GM21786 (cell line): ENCODE measurements around the gene PACC1.
A peak's percentile ranks its signal among the peaks of the same experiment; 100 is the strongest.

Source experiments
- ATAC-seq: cut with Tn5 transposase; IDR thresholded peaks from one replicate; pipeline ENCODE4 v1.9.1; 2021; ENCODE audit not compliant: unreplicated experiment

PACC1 gene

DNA sequence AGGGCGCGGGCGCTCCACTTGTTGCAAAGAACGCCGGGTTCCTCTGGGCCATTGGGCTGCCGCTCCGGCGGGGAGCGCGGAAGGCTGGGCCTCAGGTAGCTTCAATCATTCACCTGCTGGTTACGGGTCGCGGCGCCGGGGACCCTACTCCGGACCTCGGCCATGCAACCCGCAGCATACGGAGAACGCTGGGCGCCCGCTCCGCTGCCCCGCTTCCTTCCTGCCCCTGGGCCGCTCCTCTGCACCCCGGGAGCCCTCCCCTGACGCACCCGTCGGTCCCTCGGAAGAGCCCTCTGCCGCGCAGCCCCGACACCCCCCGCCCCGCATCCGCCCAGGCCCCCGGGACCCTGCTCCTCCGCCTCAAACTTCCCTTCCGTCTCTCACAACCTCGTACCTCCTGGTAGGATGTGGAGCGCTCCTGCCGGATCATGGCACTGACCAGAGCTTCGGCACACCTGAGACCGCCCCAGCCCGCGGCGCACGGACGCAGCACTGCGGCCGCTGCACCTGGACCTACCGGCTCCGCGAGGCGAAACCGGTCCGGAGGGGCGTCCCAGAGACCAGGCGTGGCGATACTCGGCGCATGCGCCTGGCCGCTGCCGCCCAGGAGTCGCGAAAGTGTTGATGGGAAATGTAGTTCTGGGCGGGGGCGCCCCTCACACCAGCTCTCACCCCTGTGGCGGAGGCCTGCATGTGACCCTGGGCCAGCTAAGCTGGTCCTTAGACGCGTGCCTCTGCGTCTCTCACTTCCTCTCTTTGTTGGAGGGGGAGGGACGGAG lies at the start of gene PACC1:
Gene PACC1 (minus strand): TSS at position 559 of the 779 bp plus-strand sequence. CDS start 129 bp downstream, at position 430.
- ATAC-seq: peak; percentile 97

DNA sequence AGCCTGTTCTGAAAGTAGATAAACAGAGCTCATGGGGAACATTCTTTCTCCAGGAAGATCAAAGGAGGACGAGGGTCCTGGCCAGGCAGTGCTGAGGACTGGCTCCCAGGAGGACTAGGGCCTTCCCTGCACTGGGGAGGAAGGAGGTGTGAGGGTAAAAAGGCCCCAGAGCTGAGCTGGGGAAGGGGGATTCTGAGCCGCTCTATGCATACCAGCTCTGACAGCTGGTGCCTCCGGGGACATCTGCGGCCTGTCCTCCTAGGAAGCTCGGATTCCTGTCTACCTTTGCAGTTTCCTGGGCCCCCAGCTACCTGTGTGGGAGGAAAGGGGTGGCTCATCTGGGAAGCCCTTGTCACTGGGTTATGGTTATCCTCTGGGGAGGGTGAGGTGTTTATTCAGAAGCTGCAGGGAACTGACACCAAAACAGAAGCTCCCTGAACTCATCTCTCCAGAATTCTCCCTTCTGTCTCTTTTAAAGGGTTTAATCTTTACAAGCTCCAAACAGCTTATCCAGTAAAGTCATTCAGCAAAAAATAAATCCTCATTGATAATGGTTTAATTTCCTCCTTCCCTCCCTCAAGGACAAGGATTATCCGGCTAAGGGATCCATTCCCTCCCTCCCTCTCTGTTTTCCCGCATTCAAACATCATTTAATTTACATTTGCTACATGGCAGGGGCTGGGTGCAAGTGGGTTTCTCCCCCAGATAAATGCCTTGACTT lies 49.0 kb upstream of the PACC1 start:
- no peak for ATAC-seq

- no peak for ATAC-seq
These were observed 47.4 kb upstream of the PACC1 start for GRCh38 chr1:212461916-212462660.

DNA sequence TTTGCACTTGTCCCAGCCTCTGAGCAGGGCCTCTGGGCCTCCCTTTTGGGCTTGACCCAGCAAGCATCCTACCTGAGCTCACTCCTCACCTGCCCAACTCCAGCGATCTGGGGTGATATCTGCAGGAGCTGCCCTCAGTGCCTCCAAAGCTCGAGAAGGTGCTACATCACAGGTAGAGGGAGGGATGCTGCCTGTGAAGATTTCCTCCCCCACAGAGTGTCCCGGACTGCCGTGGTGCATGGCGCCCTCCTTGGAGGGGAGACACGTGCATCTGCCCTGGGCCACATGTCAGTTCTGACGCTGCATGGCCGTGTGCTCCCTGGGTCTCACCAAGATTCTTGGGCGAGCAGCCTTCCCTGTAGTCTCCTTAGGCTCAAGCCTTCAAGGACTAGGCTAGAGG lies 45.7 kb upstream of the PACC1 start:
- no peak for ATAC-seq

DNA sequence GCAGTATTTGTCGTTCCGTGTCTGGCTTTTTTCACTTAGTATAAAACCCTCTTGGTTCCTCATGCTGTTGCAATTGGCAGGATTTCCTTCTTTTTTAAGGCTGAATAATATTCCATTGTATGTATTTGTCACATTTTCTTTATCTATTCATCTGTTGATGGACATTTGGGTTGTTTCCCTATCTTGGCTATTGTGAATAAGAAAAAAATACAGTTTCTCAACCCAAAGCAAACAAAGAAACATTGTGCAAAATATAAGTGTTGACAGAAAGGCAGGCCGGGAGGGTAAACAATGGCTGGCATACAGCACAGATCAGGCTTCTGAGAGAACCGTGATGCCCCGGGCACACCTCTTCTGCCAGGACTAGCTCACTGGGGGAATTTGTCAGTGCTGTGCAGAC lies 45.0 kb upstream of the PACC1 start:
- no peak for ATAC-seq

GRCh38 chr1:212458817-212459216 lies 44.1 kb upstream of the PACC1 start:
- no peak for ATAC-seq

GRCh38 chr1:212457740-212458338 lies 43.2 kb upstream of the PACC1 start:
- no peak for ATAC-seq

DNA sequence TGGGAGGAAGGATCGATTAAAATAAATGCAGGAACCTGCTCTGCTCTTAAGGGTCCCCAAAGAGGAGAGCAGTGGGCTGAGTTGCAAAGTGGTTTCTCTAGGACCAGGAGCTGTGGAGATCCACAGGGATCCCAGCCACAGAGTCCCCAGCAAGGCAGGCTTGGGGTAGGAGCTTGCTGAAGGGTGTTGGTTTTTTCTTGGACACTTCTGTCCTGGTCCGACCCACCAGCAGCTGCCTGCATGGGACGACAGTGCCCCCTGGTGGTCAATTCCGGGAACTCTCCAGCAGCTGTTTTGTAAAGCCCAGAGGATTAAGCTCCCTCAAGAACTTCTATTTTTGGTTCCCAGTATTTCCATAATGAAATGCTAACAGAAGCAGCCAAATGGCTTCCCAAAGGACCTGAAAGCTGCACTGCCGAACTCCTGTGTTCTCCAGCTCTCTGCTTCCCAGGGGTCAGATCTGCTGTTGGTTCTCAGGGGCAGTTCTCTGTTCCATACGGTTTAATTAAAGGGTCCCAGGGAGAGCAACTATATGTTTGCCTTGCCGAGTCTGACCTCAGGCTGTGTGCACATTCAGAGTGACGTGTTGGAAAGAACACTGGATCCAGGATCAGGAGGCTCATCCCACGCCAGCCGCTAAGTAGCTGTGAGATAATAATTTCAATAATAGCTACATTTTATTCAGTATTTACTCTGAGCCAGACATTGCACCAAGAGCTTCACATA lies 41.3 kb upstream of the PACC1 start:
- ATAC-seq: peak; percentile 69

GRCh38 chr1:212455401-212455800 lies 40.7 kb upstream of the PACC1 start:
- ATAC-seq: no peak

- no peak for ATAC-seq
These were observed 40.1 kb upstream of the PACC1 start for GRCh38 chr1:212454741-212455140.

GRCh38 chr1:212453156-212453857 lies 38.6 kb upstream of the PACC1 start:
- ATAC-seq: no peak

GRCh38 chr1:212452323-212453155 lies 37.9 kb upstream of the PACC1 start:
- no peak for ATAC-seq

- no peak for ATAC-seq
These were observed 37.0 kb upstream of the PACC1 start for GRCh38 chr1:212451416-212452322.

GRCh38 chr1:212450331-212450881 lies 35.7 kb upstream of the PACC1 start:
- no peak for ATAC-seq

- ATAC-seq: no peak
These were observed 32.8 kb upstream of the PACC1 start for GRCh38 chr1:212447478-212447877.

DNA sequence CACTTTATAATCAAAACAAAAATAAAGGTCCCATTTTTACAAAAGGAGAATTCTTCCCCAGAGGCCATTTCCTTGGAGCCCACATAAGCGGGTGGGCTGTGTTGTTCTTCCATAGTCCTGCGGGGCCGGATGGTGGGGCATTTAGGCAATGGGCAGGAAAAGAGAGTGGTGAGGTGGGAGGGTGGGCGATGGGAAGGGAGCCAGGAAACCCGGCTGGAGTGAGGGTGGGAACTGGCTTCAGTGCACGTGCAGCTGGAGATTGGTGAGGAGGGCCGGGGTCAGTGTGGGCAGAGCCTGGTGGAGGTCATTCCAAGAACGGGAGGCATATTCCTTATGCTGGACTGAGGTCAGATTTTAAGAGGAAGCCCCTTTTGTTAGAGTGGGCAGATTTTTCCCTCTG lies 31.6 kb upstream of the PACC1 start:
- no peak for ATAC-seq

GRCh38 chr1:212442408-212442807 lies 27.7 kb upstream of the PACC1 start:
- no peak for ATAC-seq

GRCh38 chr1:212440419-212440818 lies 25.7 kb upstream of the PACC1 start:
- ATAC-seq: no peak
